Endothelial cell (in vitro differentiated cells): ENCODE results near the gene HIVEP3. TPM values are rescaled to one million over a fixed set of nuclear protein-coding genes. Genes with fewer than 3 reads are reported as not detected.

Experiments
- DNase-seq: peaks from one replicate; pipeline ENCODE4 v3.0.0; 2021; ENCODE audit warnings: low spot score
- H3K27ac Mint-ChIP-seq: one replicate; pipeline ENCODE4 v1.8.0; 2021; ENCODE audit warnings: mixed read lengths, inconsistent platforms; ENCODE audit not compliant: unreplicated experiment
- H3K27me3 Mint-ChIP-seq: one replicate; pipeline ENCODE4 v1.8.0; 2021; ENCODE audit warnings: mild to moderate bottlenecking, moderate library complexity, mixed read lengths, inconsistent platforms; ENCODE audit not compliant: unreplicated experiment
- H3K36me3 Mint-ChIP-seq: one replicate; pipeline ENCODE4 v1.8.0; 2021; ENCODE audit warnings: mild to moderate bottlenecking, low read depth, mixed read lengths, inconsistent platforms; ENCODE audit not compliant: unreplicated experiment
- H3K4me1 Mint-ChIP-seq: one replicate; pipeline ENCODE4 v1.8.0; 2021; ENCODE audit warnings: mild to moderate bottlenecking, mixed read lengths, inconsistent platforms; ENCODE audit not compliant: unreplicated experiment
- H3K4me3 Mint-ChIP-seq: one replicate; pipeline ENCODE4 v1.8.0; 2021; ENCODE audit warnings: mild to moderate bottlenecking, mixed read lengths, inconsistent platforms; ENCODE audit not compliant: unreplicated experiment
- H3K9me3 Mint-ChIP-seq: one replicate; pipeline ENCODE4 v1.8.0; 2021; ENCODE audit warnings: mixed read lengths, inconsistent platforms; ENCODE audit not compliant: unreplicated experiment
- CTCF ChIP-seq: fragments of 200-600 bp; sonication (generic); IDR thresholded peaks from one replicate; pipeline ENCODE4 v1.5.0; 2021; ENCODE audit warnings: antibody characterized with exemption; ENCODE audit not compliant: unreplicated experiment
- total RNA-seq: library from RNA; stranded (reverse); fragmentation: NEBNext Ultra II Directional; extraction: Animal tissue kit (Norgen Biotek cat#: 25700); gene quantifications from one replicate; pipeline ENCODE4 v1.2.1, GENCODE V29; 2021; ENCODE audit not compliant: unreplicated experiment

HIVEP3 gene
- total RNA-seq, 1 donor from 2014 or later: 8.9 TPM

- H3K27ac Mint-ChIP-seq: no peak overlapping the region
- H3K27me3 Mint-ChIP-seq: no peaks in the 10 kb centered on the region
- no peak overlapping the region for H3K4me3 Mint-ChIP-seq
- no peak for TF ChIP-seq CTCF
- H3K36me3 Mint-ChIP-seq: no peaks in the 10 kb centered on the region
- H3K4me1 Mint-ChIP-seq: peaks cover 14% of the 10 kb centered on the region
- DNase-seq: no peak
- no peaks in the 10 kb centered on the region for H3K9me3 Mint-ChIP-seq
Observed at GRCh38 chr1:41870076-41870562, 48.6 kb downstream of the HIVEP3 start.

GRCh38 chr1:41868241-41868998, 50.3 kb downstream of the HIVEP3 start:
- Mint-ChIP-seq H3K9me3 (no peaks in the 10 kb centered on the region), H3K27me3 (no peaks in the 10 kb centered on the region), H3K36me3 (no peaks in the 10 kb centered on the region), H3K4me3 (no peak overlapping the region), H3K4me1 (no peaks in the 10 kb centered on the region), H3K27ac (no peak overlapping the region)
- DNase-seq: no peak
- TF ChIP-seq CTCF: no peak

- Mint-ChIP-seq H3K9me3 (no peaks in the 10 kb centered on the region), H3K36me3 (no peaks in the 10 kb centered on the region), H3K4me3 (no peak overlapping the region), H3K4me1 (peaks cover 12% of the 10 kb centered on the region), H3K27me3 (peaks cover 5% of the 10 kb centered on the region), H3K27ac (no peak overlapping the region)
- no peak for TF ChIP-seq CTCF
- no peak for DNase-seq
Observed at GRCh38 chr1:41866285-41866684, 52.4 kb downstream of the HIVEP3 start.

GRCh38 chr1:41864471-41865040, 54.2 kb downstream of the HIVEP3 start:
- DNase-seq: no peak
- H3K27me3 Mint-ChIP-seq: peaks cover 5% of the 10 kb centered on the region
- H3K9me3 Mint-ChIP-seq: no peaks in the 10 kb centered on the region
- no peaks in the 10 kb centered on the region for H3K36me3 Mint-ChIP-seq
- H3K4me3 Mint-ChIP-seq: no peak overlapping the region
- no peak for TF ChIP-seq CTCF
- H3K4me1 Mint-ChIP-seq: peaks cover 14% of the 10 kb centered on the region
- H3K27ac Mint-ChIP-seq: no peak overlapping the region

- Mint-ChIP-seq H3K4me1 (peaks cover 14% of the 10 kb centered on the region), H3K9me3 (no peaks in the 10 kb centered on the region), H3K27ac (no peak overlapping the region), H3K36me3 (no peaks in the 10 kb centered on the region), H3K4me3 (no peak overlapping the region), H3K27me3 (peaks cover 5% of the 10 kb centered on the region)
- no peak for DNase-seq
- TF ChIP-seq CTCF: no peak
Observed at GRCh38 chr1:41863718-41864117, 55.0 kb downstream of the HIVEP3 start.
